ENCODE measurements around the gene HECTD3. TPM values are rescaled to one million over a fixed set of nuclear protein-coding genes. Genes with fewer than 3 reads are reported as not detected.
"Not testable (repeated sequence)": the region's sequence is repeated elsewhere in the genome, so short reads cannot be mapped to it uniquely, and the experiment has no call there.

The HECTD3 gene
- total RNA-seq, 4 donors from 2014 or later: 28.0 to 51.7 (median 35.8) TPM

- no peak for TF ChIP-seq POLR2A (IDR thresholded peaks at IDR 0.05; ENCODE audit: low read depth)
- no peak for TF ChIP-seq EP300 (IDR thresholded peaks at IDR 0.05)
- TF ChIP-seq CTCF (IDR thresholded peaks at IDR 0.05): no peak
- TF ChIP-seq POLR2AphosphoS5 (IDR thresholded peaks at IDR 0.05): no peak
Measured at GRCh38 chr1:45004281-45004920, 6.7 kb downstream of the HECTD3 start.

GRCh38 chr1:45003741-45004140 lies 7.4 kb downstream of the HECTD3 start:
- Histone ChIP-seq H3K36me3 (peaks cover 54 to 76% (median 69%) of the 10 kb centered on the region in 4 donors), H3K4me1 (peaks cover under 1 to 5% (median under 1%) of the 10 kb centered on the region in 4 donors), H3K27me3 (no peaks in the 10 kb centered on the region), H3K4me3 (no peak overlapping the region), H3K27ac (replicated peaks in 1 of 4) (no peak overlapping the region), H3K9me3 (no peaks in the 10 kb centered on the region)
- intact Hi-C loops (cut with DNase I): no loop called here
- WGBS: 90% methylated on average over 12 of the region's 14 CpGs
- DNase-seq (ENCODE audit: extremely low spot score): no peak
- no peak for TF ChIP-seq CTCF (IDR thresholded peaks at IDR 0.05)

More at GRCh38 chr1:45004281-45004920, 6.7 kb downstream of the HECTD3 start:
- no peak for DNase-seq (ENCODE audit: extremely low spot score)
- Histone ChIP-seq H3K36me3 (peaks cover 59 to 82% (median 75%) of the 10 kb centered on the region in 4 donors), H3K4me3 (no peak overlapping the region), H3K4me1 (peaks cover 4 to 11% (median 8%) of the 10 kb centered on the region in 4 donors), H3K27ac (replicated peaks in 1 of 4) (no peak overlapping the region), H3K9me3 (no peaks in the 10 kb centered on the region), H3K27me3 (no peaks in the 10 kb centered on the region)
- intact Hi-C loops (cut with DNase I): no loop called here
- 92% methylated on average over 6 of the region's 7 CpGs for WGBS

- H3K27ac ChIP-seq (replicated peaks in 1 of 4): no peak overlapping the region
- WGBS: 84% methylated on average over 6 of the region's 17 CpGs
- H3K36me3 ChIP-seq: peaks cover 52 to 68% (median 61%) of the 10 kb centered on the region in 4 donors
- no peak for TF ChIP-seq POLR2A (IDR thresholded peaks at IDR 0.05; ENCODE audit: low read depth)
- TF ChIP-seq EP300 (IDR thresholded peaks at IDR 0.05): no peak
- no peak for TF ChIP-seq POLR2AphosphoS5 (IDR thresholded peaks at IDR 0.05)
- TF ChIP-seq CTCF (IDR thresholded peaks at IDR 0.05): no peak
- intact Hi-C loops (cut with DNase I): no loop called here
- H3K27me3 ChIP-seq: no peaks in the 10 kb centered on the region
- H3K9me3 ChIP-seq: no peaks in the 10 kb centered on the region
- H3K4me3 ChIP-seq: no peak overlapping the region
- peak; percentile 45 for DNase-seq (ENCODE audit: extremely low spot score)
- H3K4me1 ChIP-seq: peaks cover 0 to 3% (median 0%) of the 10 kb centered on the region in 4 donors
Measured at GRCh38 chr1:45002650-45003645, 8.2 kb downstream of the HECTD3 start.

- H3K4me3 ChIP-seq; H3K27me3 ChIP-seq; H3K27ac ChIP-seq (replicated peaks in 1 of 4); H3K4me1 ChIP-seq; intact Hi-C loops (cut with DNase I); H3K9me3 ChIP-seq: not testable (repeated sequence)
- H3K36me3 ChIP-seq: peaks cover 38 to 54% (median 47%) of the 10 kb centered on the region in 4 donors
- DNase-seq (ENCODE audit: extremely low spot score): peak; percentile 47
- WGBS: 95% methylated on average over 6 of the region's 8 CpGs
Measured at GRCh38 chr1:45001576-45001975, 9.5 kb downstream of the HECTD3 start.

- no peaks in the 10 kb centered on the region for H3K27me3 ChIP-seq
- TF ChIP-seq CTCF (IDR thresholded peaks at IDR 0.05): no peak
- no peak for TF ChIP-seq EP300 (IDR thresholded peaks at IDR 0.05)
- TF ChIP-seq POLR2AphosphoS5 (IDR thresholded peaks at IDR 0.05): no peak
- TF ChIP-seq POLR2A (IDR thresholded peaks at IDR 0.05; ENCODE audit: low read depth): no peak
- WGBS: 62% methylated on average over 4 of the region's 7 CpGs
- no peak overlapping the region for H3K4me3 ChIP-seq
- no peak overlapping the region for H3K27ac ChIP-seq (replicated peaks in 1 of 4)
- no peaks in the 10 kb centered on the region for H3K9me3 ChIP-seq
- peaks cover 33 to 49% (median 42%) of the 10 kb centered on the region in 4 donors for H3K36me3 ChIP-seq
- H3K4me1 ChIP-seq: peaks cover 0 to 3% (median 0%) of the 10 kb centered on the region in 4 donors
- peak; percentile 92 for DNase-seq (ENCODE audit: extremely low spot score)
- intact Hi-C loops (cut with DNase I): no loop called here
Measured at GRCh38 chr1:45001011-45001481, 10.1 kb downstream of the HECTD3 start.
